Measurements from ENCODE around the gene TCF12. TPM values are rescaled to one million over a fixed set of nuclear protein-coding genes. Genes with fewer than 3 reads are reported as not detected.

Gene TCF12
- total RNA-seq, 1 donor from 2014 or later, result 138 TPM

DNA sequence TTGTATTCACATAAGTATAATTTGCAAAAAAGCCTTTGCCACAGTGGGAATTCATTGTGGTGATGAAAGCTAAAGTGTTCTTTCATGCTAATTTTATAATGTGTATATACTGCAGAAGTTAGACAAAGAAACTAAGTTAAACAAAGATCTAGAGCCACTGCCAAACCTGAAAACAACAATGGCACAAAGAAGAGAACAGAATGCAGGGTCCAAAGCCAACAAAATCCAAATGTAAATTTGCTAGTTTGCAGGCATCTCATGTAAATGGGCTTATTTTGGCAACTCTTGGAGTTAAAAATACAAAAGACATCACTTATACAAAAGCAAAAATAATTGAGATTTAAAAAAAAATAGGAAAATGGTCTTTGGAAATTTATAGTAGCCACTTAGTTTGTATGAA, 123.0 kb downstream of the TCF12 start:
- Histone ChIP-seq H3K4me3 (no peak overlapping the region), H3K27me3 (no peaks in the 10 kb centered on the region), H3K27ac (no peak overlapping the region), H3K36me3 (no peaks in the 10 kb centered on the region), H3K4me1 (peaks cover 23% of the 10 kb centered on the region), H3K9me3 (no peaks in the 10 kb centered on the region)
- TF ChIP-seq POLR2A (IDR thresholded peaks at IDR 0.05) (no peak), POLR2AphosphoS5 (IDR thresholded peaks at IDR 0.05; ENCODE audit: insufficient read depth in 1 of 2, low read depth in 1 of 2) (no peak), CTCF (IDR thresholded peaks at IDR 0.05) (no peak)
- no peak for DNase-seq (ENCODE audit: extremely low spot score in 2 of 2)
- intact Hi-C loops (cut with DNase I), result no loop called here

- no peaks in the 10 kb centered on the region for H3K27me3 ChIP-seq
- H3K36me3 ChIP-seq, result no peaks in the 10 kb centered on the region
- no peak overlapping the region for H3K4me3 ChIP-seq
- TF ChIP-seq CTCF (IDR thresholded peaks at IDR 0.05) (no peak), POLR2A (IDR thresholded peaks at IDR 0.05) (no peak), POLR2AphosphoS5 (IDR thresholded peaks at IDR 0.05; ENCODE audit: insufficient read depth in 1 of 2, low read depth in 1 of 2) (no peak)
- peaks cover 19% of the 10 kb centered on the region for H3K4me1 ChIP-seq
- no peak overlapping the region for H3K27ac ChIP-seq
- no peak for DNase-seq (ENCODE audit: extremely low spot score in 2 of 2)
- intact Hi-C loops (cut with DNase I), result no loop called here
- H3K9me3 ChIP-seq, result no peaks in the 10 kb centered on the region
Measured at GRCh38 chr15:57044072-57044702, 125.7 kb downstream of the TCF12 start.

GRCh38 chr15:57044970-57045369, 126.5 kb downstream of the TCF12 start:
- Histone ChIP-seq H3K9me3 (no peaks in the 10 kb centered on the region), H3K36me3 (no peaks in the 10 kb centered on the region), H3K27me3 (no peaks in the 10 kb centered on the region), H3K4me1 (peaks cover 17% of the 10 kb centered on the region), H3K27ac (no peak overlapping the region), H3K4me3 (no peak overlapping the region)
- DNase-seq (ENCODE audit: extremely low spot score in 2 of 2), result no peak
- intact Hi-C loops (cut with DNase I), result no loop called here
- TF ChIP-seq POLR2A (IDR thresholded peaks at IDR 0.05) (no peak), POLR2AphosphoS5 (IDR thresholded peaks at IDR 0.05; ENCODE audit: insufficient read depth in 1 of 2, low read depth in 1 of 2) (no peak), CTCF (IDR thresholded peaks at IDR 0.05) (no peak)

DNA sequence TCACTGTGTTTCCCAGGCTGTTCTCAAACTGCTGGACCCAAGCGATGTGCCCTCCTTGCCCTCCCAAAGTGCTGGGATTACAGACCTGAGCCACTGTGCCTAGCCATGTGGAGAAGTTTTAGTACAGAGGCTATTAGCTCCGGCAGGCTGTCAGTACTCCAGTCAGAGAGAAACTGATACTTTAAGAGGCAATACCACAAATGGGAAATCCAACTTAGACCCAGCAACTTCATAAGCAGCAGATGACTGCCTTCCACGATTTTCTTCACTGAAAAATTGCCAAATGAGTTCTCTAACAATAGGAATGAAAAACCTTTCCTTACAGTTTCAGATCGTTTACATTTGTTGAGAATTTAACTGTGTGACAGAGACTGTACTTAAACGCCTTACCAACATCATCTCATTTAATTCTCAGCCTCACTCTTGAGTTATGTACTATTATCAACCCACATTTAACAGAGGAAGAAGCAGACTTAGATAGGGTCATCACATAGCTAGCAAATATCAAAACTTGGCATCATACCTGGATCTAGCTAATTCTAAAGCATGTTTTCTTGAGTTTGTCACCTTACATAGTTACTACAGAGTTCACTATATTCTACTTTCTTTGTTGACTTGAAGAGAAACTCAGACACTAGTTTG, 127.4 kb downstream of the TCF12 start:
- Histone ChIP-seq H3K9me3 (no peaks in the 10 kb centered on the region), H3K4me1 (peaks cover 8% of the 10 kb centered on the region), H3K27me3 (no peaks in the 10 kb centered on the region), H3K27ac (no peak overlapping the region), H3K4me3 (no peak overlapping the region), H3K36me3 (no peaks in the 10 kb centered on the region)
- DNase-seq (ENCODE audit: extremely low spot score in 2 of 2), result no peak
- intact Hi-C loops (cut with DNase I), result no loop called here
- no peak for TF ChIP-seq POLR2AphosphoS5 (IDR thresholded peaks at IDR 0.05; ENCODE audit: insufficient read depth in 1 of 2, low read depth in 1 of 2)
- no peak for TF ChIP-seq CTCF (IDR thresholded peaks at IDR 0.05)
- no peak for TF ChIP-seq POLR2A (IDR thresholded peaks at IDR 0.05)

- H3K36me3 ChIP-seq, result no peaks in the 10 kb centered on the region
- H3K27ac ChIP-seq, result no peak overlapping the region
- no peaks in the 10 kb centered on the region for H3K27me3 ChIP-seq
- no peaks in the 10 kb centered on the region for H3K9me3 ChIP-seq
- no peak overlapping the region for H3K4me3 ChIP-seq
- TF ChIP-seq POLR2AphosphoS5 (IDR thresholded peaks at IDR 0.05; ENCODE audit: insufficient read depth in 1 of 2, low read depth in 1 of 2), result no peak
- no peak for TF ChIP-seq CTCF (IDR thresholded peaks at IDR 0.05)
- TF ChIP-seq POLR2A (IDR thresholded peaks at IDR 0.05), result no peak
- peaks cover 5% of the 10 kb centered on the region for H3K4me1 ChIP-seq
- no peak for DNase-seq (ENCODE audit: extremely low spot score in 2 of 2)
- intact Hi-C loops (cut with DNase I), result no loop called here
Measured at GRCh38 chr15:57048930-57049549, 130.6 kb downstream of the TCF12 start.
